Right ventricle myocardium inferior (tissue), 1 donor: ENCODE data around the gene FYN. TPM values are rescaled to one million over a fixed set of nuclear protein-coding genes. Genes with fewer than 3 reads are reported as not detected.

Source experiments
- ATAC-seq: fragments of 200-7000 bp; cut with Tn5 transposase; one replicate; pipeline ENCODE4 v1.9.1; 2020; ENCODE audit warnings: mild to moderate bottlenecking, moderate library complexity
- DNase-seq: peaks from one replicate; pipeline ENCODE4 v3.0.0; 2021; ENCODE audit errors: missing footprints
- intact Hi-C: fragments of 100-400 bp; cut with DNase I; formaldehyde crosslinking; loops from one replicate; pipeline ENCODE4 v1.11.0; 2022
- total RNA-seq: library from RNA; stranded (reverse); fragmentation: NEBNext Ultra II Directional; extraction: Animal tissue kit (Norgen Biotek cat#: 25700); gene quantifications from one replicate; pipeline ENCODE4 v1.2.1, GENCODE V29; 2021
- donor health status: DM: no; HTN: yes; CAD: no; lungs with severe emphysema.

FYN gene
- total RNA-seq, 1 donor from 2014 or later = 50.4 TPM

GRCh38 chr6:111818539-111819226 lies 54.6 kb downstream of the FYN start:
- intact Hi-C loops = no loop called here
- DNase-seq = no peak
- ATAC-seq = peak; percentile 50

GRCh38 chr6:111817451-111818120 lies 55.7 kb downstream of the FYN start:
- intact Hi-C loops = no loop called here
- no peak for DNase-seq
- ATAC-seq = peak; percentile 50

GRCh38 chr6:111813677-111814310 lies 59.5 kb downstream of the FYN start:
- no peak for ATAC-seq
- intact Hi-C loops = no loop called here
- no peak for DNase-seq

GRCh38 chr6:111813237-111813636 lies 60.0 kb downstream of the FYN start:
- DNase-seq (no peak), ATAC-seq (no peak)
- intact Hi-C loops = no loop called here

GRCh38 chr6:111812060-111813038 lies 60.9 kb downstream of the FYN start:
- ATAC-seq (no peak), DNase-seq (no peak)
- intact Hi-C loops = no loop called here

GRCh38 chr6:111810294-111811131 lies 62.7 kb downstream of the FYN start:
- no peak for DNase-seq
- no peak for ATAC-seq
- intact Hi-C loops = no loop called here

GRCh38 chr6:111809766-111810165 lies 63.5 kb downstream of the FYN start:
- no peak for DNase-seq
- intact Hi-C loops = no loop called here

GRCh38 chr6:111809264-111809663 lies 64.0 kb downstream of the FYN start:
- intact Hi-C loops = no loop called here
- DNase-seq (no peak), ATAC-seq (no peak)

More at GRCh38 chr6:111809766-111810165, 63.5 kb downstream of the FYN start:
- no peak for ATAC-seq

GRCh38 chr6:111808493-111808892 lies 64.8 kb downstream of the FYN start:
- intact Hi-C loops = no loop called here
- ATAC-seq = no peak

GRCh38 chr6:111806561-111807497 lies 66.4 kb downstream of the FYN start:
- ATAC-seq = no peak
- DNase-seq = no peak
- intact Hi-C loops = no loop called here

More at GRCh38 chr6:111808493-111808892, 64.8 kb downstream of the FYN start:
- no peak for DNase-seq

GRCh38 chr6:111806165-111806547 lies 67.1 kb downstream of the FYN start:
- DNase-seq (no peak), ATAC-seq (no peak)
- intact Hi-C loops = no loop called here

GRCh38 chr6:111805511-111806164 lies 67.6 kb downstream of the FYN start:
- DNase-seq = no peak
- ATAC-seq = no peak
- intact Hi-C loops = no loop called here

GRCh38 chr6:111804627-111805235 lies 68.5 kb downstream of the FYN start:
- intact Hi-C loops = loop anchor here (5.0 kb wide), 2 partner anchors 62 to 68 kb away; partner anchors contain the start of gene FYN
- ATAC-seq (peak; percentile 73), DNase-seq (no peak)

GRCh38 chr6:111803804-111804203 lies 69.4 kb downstream of the FYN start:
- intact Hi-C loops = loop anchor here (5.0 kb wide), 2 partner anchors 62 to 68 kb away; partner anchors contain the start of gene FYN
- ATAC-seq (no peak), DNase-seq (no peak)

GRCh38 chr6:111803371-111803770 lies 69.9 kb downstream of the FYN start:
- no peak for ATAC-seq
- intact Hi-C loops = loop anchor here (5.0 kb wide), 2 partner anchors 61 to 69 kb away; partner anchors contain the start of gene FYN
- no peak for DNase-seq
